Measurements from ENCODE around the gene TLX3. TPM values are rescaled to one million over a fixed set of nuclear protein-coding genes. Genes with fewer than 3 reads are reported as not detected.

The TLX3 gene
- total RNA-seq, 1 donor from 2014 or later, result not detected

Other genes starting within 250 kb of the TLX3 start
- gene NPM1, start 78.6 kb downstream of the TLX3 start, total RNA-seq, result 1,674 to 1,837 TPM (median 1,792 TPM) in 3 replicates
- gene FGF18, start 110.4 kb downstream of the TLX3 start, total RNA-seq, result 10.2 to 11.7 TPM (median 11.3 TPM) in 3 replicates